Fibroblast of lung (primary cell): ENCODE results near the gene BBC3. TPM values are rescaled to one million over a fixed set of nuclear protein-coding genes. Genes with fewer than 3 reads are reported as not detected.

Experiments used
- DNase-seq, 2 donors: peaks; one replicate each; pipeline versions ENCODE4 v3.0.0 to v3.0.0-alpha.2; 2010; ENCODE audit warnings: low read depth in 2 of 2
- H2AFZ ChIP-seq: 2 replicates; pipeline ENCODE4 v1.5.1; 2012; ENCODE audit warnings: low read length, control low read depth, inconsistent platforms
- H3K27ac ChIP-seq: 2 replicates; pipeline ENCODE4 v1.5.1; 2011; ENCODE audit warnings: low read length, control low read depth; ENCODE audit not compliant: insufficient read depth
- H3K27me3 ChIP-seq: 2 replicates; pipeline ENCODE4 v1.5.1; 2011; ENCODE audit warnings: mild to moderate bottlenecking, low read length; ENCODE audit not compliant: control insufficient read depth, insufficient read depth
- H3K36me3 ChIP-seq: 2 replicates; pipeline ENCODE4 v1.5.1; 2011; ENCODE audit warnings: low read length; ENCODE audit not compliant: control insufficient read depth, insufficient read depth
- H3K4me1 ChIP-seq: 2 replicates; pipeline ENCODE4 v1.5.1; 2011; ENCODE audit warnings: low read length; ENCODE audit not compliant: control insufficient read depth, insufficient read depth; ENCODE audit errors: extremely low read depth
- H3K4me2 ChIP-seq: 2 replicates; pipeline ENCODE4 v1.5.1; 2011; ENCODE audit warnings: low read length, control low read depth; ENCODE audit not compliant: insufficient read depth; ENCODE audit errors: extremely low read depth
- H3K4me3 ChIP-seq, 4 experiments: fragments of 200-600 bp in 1 of 4; sonication (generic) in 1 of 4; replicated peaks in 1 of 4; 2 replicates each; pipeline ENCODE4 v1.5.1; 2011 to 2016; ENCODE audit warnings: low read length in 4 of 4, low read depth in 3 of 4, mild to moderate bottlenecking in 3 of 4, control low read depth in 2 of 4, inconsistent platforms in 1 of 4, mixed read lengths in 1 of 4; ENCODE audit not compliant: insufficient read depth in 1 of 4; ENCODE audit errors: control extremely low read depth in 1 of 4
- H3K79me2 ChIP-seq: 2 replicates; pipeline ENCODE4 v1.5.1; 2012; ENCODE audit warnings: mild to moderate bottlenecking, low read length, inconsistent platforms; ENCODE audit not compliant: control insufficient read depth, insufficient read depth
- H3K9ac ChIP-seq: 2 replicates; pipeline ENCODE4 v1.5.1; 2011; ENCODE audit warnings: mild to moderate bottlenecking, low read length, control low read depth; ENCODE audit not compliant: insufficient read depth
- H3K9me3 ChIP-seq: 2 replicates; pipeline ENCODE4 v1.5.1; 2012; ENCODE audit warnings: low read depth, low read length; ENCODE audit not compliant: control insufficient read depth, insufficient read depth
- H4K20me1 ChIP-seq: 2 replicates; pipeline ENCODE4 v1.5.1; 2011; ENCODE audit warnings: low read length; ENCODE audit not compliant: control insufficient read depth, insufficient read depth; ENCODE audit errors: extremely low read depth
- EZH2 ChIP-seq: IDR thresholded peaks from 2 replicates; pipeline ENCODE4 v1.5.1; 2012; ENCODE audit warnings: low read length, control low read depth, mild to moderate bottlenecking; ENCODE audit errors: missing control alignments
- polyA plus RNA-seq, 2 donors: library from polyadenylated mRNA; depleted of rRNA in 1 of 2; stranded (reverse) in 1 of 2; unstranded in 1 of 2; fragments of >200 nt; gene quantifications; 2 replicates each; pipeline ENCODE4 v1.2.1, GENCODE V29; 2011 to 2012; ENCODE audit warnings: missing spikeins in 1 of 2
- total RNA-seq: library from RNA; depleted of rRNA; stranded (reverse); fragments of >200 nt; gene quantifications from 2 replicates; pipeline ENCODE4 v1.2.1, GENCODE V29; 2014
- TF ChIP-seq, protein P1 (sequence below), 2 donors: IDR thresholded peaks in 1 of 2; conservative IDR thresholded peaks in 1 of 2; 1 replicate in 1 of 2; 2 replicates in 1 of 2; pipeline ENCODE4 v1.5.1; 2011 to 2012; ENCODE audit warnings: low read length in 2 of 2, control low read depth in 1 of 2, inconsistent platforms in 1 of 2, low read depth in 1 of 2, mild to moderate bottlenecking in 1 of 2

BBC3 gene
- total and polyA plus RNA-seq, 2 donors (not counting 1 experiment from before 2014, with no cell fraction given) = 2.4 to 37.7 TPM

GRCh38 chr19:47272448-47273312, 41.7 kb upstream of the BBC3 start:
- Histone ChIP-seq H2AFZ (no peak overlapping the region), H3K79me2 (no peaks in the 10 kb centered on the region)
- TF ChIP-seq EZH2 = no peak
- TF ChIP-seq, protein P1, sequence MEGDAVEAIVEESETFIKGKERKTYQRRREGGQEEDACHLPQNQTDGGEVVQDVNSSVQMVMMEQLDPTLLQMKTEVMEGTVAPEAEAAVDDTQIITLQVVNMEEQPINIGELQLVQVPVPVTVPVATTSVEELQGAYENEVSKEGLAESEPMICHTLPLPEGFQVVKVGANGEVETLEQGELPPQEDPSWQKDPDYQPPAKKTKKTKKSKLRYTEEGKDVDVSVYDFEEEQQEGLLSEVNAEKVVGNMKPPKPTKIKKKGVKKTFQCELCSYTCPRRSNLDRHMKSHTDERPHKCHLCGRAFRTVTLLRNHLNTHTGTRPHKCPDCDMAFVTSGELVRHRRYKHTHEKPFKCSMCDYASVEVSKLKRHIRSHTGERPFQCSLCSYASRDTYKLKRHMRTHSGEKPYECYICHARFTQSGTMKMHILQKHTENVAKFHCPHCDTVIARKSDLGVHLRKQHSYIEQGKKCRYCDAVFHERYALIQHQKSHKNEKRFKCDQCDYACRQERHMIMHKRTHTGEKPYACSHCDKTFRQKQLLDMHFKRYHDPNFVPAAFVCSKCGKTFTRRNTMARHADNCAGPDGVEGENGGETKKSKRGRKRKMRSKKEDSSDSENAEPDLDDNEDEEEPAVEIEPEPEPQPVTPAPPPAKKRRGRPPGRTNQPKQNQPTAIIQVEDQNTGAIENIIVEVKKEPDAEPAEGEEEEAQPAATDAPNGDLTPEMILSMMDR (conservative IDR thresholded peaks at IDR 0.05 in 1 of 2, IDR thresholded peaks at IDR 0.05 in 1 of 2; ENCODE audit: low read depth in 1 of 2, low read length in 2 of 2) = no peak

GRCh38 chr19:47271949-47272348, 41.0 kb upstream of the BBC3 start:
- peaks cover 10% of the 10 kb centered on the region for H3K36me3 ChIP-seq
- H3K4me2 ChIP-seq = no peak overlapping the region
- TF ChIP-seq, protein P1 (conservative IDR thresholded peaks at IDR 0.05 in 1 of 2, IDR thresholded peaks at IDR 0.05 in 1 of 2; ENCODE audit: low read depth in 1 of 2, low read length in 2 of 2) = no peak
- no peak for TF ChIP-seq EZH2
- H3K4me1 ChIP-seq = peaks cover 22% of the 10 kb centered on the region
- H4K20me1 ChIP-seq = no peaks in the 10 kb centered on the region
- no peaks in the 10 kb centered on the region for H3K79me2 ChIP-seq
- no peak overlapping the region for H3K27ac ChIP-seq
- H3K9ac ChIP-seq = no peak overlapping the region
- no peak overlapping the region for H3K4me3 ChIP-seq
- H2AFZ ChIP-seq = no peak overlapping the region
- H3K27me3 ChIP-seq = no peaks in the 10 kb centered on the region
- no peaks in the 10 kb centered on the region for H3K9me3 ChIP-seq
- no peak for DNase-seq

More at GRCh38 chr19:47272448-47273312, 41.7 kb upstream of the BBC3 start:
- H3K27ac ChIP-seq = peak overlapping the region; percentile 94
- DNase-seq = peak; percentile 32 to 35
- H3K9me3 ChIP-seq = no peaks in the 10 kb centered on the region
- peak overlapping the region; percentile 68 for H3K4me2 ChIP-seq
- H4K20me1 ChIP-seq = no peaks in the 10 kb centered on the region
- peaks cover 25% of the 10 kb centered on the region for H3K4me1 ChIP-seq
- peak overlapping the region; percentile 79 for H3K9ac ChIP-seq
- H3K27me3 ChIP-seq = no peaks in the 10 kb centered on the region
- H3K36me3 ChIP-seq = peaks cover 5% of the 10 kb centered on the region
- H3K4me3 ChIP-seq = peak overlapping the region; percentile 34 to 85 (median 70)

DNA sequence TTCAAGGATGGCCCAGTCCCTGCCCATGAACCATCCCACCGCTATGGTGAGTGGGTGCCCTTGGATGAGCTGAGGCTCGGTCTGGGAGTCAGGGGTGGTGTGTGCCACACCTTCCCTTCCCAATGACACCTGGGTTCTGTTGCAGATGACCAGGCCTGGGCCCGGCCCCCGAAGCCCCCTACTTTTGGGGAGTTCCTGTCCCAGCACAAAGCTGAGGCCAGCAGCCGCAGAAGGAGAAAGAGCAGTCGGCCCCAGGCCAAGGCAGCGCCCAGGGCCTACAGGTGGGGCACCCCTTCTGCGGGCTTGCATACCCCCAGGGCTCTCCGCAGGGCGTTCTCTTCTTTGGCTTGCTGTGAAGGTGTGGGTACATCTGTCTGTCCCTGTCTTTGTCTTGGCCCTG, 39.4 kb upstream of the BBC3 start:
- Histone ChIP-seq H3K4me2 (no peak overlapping the region), H3K9ac (no peak overlapping the region), H3K27me3 (no peaks in the 10 kb centered on the region), H4K20me1 (no peaks in the 10 kb centered on the region), H3K4me1 (peaks cover 11% of the 10 kb centered on the region), H2AFZ (no peak overlapping the region), H3K9me3 (no peaks in the 10 kb centered on the region), H3K36me3 (peaks cover 16% of the 10 kb centered on the region), H3K27ac (no peak overlapping the region), H3K4me3 (no peak overlapping the region), H3K79me2 (no peaks in the 10 kb centered on the region)
- TF ChIP-seq, protein P1 (conservative IDR thresholded peaks at IDR 0.05 in 1 of 2, IDR thresholded peaks at IDR 0.05 in 1 of 2; ENCODE audit: low read depth in 1 of 2, low read length in 2 of 2) = no peak
- no peak for TF ChIP-seq EZH2
- no peak for DNase-seq
